ENCODE results near the gene PAPLN. TPM values are rescaled to one million over a fixed set of nuclear protein-coding genes. Genes with fewer than 3 reads are reported as not detected.

Gene PAPLN
- total RNA-seq, 2 donors from 2014 or later: 9.6 to 13.5 TPM

DNA sequence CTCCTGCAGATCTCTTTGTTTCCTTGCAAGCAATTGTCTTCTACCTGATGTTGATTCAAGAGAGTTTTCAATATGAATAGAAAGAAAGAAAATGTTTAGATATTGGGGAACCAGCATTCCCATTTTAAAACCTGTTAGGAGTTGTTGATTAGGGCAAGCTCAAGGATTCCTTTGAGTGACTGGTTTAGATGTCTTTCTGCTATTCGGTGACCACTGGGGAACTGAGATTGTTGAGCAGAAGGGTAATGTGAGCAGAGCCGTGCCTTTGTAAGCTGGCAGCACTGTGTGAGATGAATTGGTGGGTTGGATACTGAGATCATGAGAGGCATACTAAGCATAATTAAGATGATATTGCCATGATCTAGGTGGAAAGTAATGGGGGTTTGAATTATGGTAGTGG is 39.1 kb upstream of the PAPLN start:
- H3K4me3 ChIP-seq: no peak overlapping the region
- no peak for TF ChIP-seq POLR2A (IDR thresholded peaks at IDR 0.05)
- TF ChIP-seq, protein P1, sequence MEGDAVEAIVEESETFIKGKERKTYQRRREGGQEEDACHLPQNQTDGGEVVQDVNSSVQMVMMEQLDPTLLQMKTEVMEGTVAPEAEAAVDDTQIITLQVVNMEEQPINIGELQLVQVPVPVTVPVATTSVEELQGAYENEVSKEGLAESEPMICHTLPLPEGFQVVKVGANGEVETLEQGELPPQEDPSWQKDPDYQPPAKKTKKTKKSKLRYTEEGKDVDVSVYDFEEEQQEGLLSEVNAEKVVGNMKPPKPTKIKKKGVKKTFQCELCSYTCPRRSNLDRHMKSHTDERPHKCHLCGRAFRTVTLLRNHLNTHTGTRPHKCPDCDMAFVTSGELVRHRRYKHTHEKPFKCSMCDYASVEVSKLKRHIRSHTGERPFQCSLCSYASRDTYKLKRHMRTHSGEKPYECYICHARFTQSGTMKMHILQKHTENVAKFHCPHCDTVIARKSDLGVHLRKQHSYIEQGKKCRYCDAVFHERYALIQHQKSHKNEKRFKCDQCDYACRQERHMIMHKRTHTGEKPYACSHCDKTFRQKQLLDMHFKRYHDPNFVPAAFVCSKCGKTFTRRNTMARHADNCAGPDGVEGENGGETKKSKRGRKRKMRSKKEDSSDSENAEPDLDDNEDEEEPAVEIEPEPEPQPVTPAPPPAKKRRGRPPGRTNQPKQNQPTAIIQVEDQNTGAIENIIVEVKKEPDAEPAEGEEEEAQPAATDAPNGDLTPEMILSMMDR (IDR thresholded peaks at IDR 0.05): no peak
- H3K27me3 ChIP-seq: no peaks in the 10 kb centered on the region
- intact Hi-C loops (cut with DNase I): no loop called here
- ATAC-seq: no peak
- 90 to 92% methylated on average over 2 of the region's 2 CpGs for WGBS, 2 donors
- no peaks in the 10 kb centered on the region for H3K9me3 ChIP-seq
- no peak overlapping the region for H3K27ac ChIP-seq
- DNase-seq: no peak
- no peaks in the 10 kb centered on the region for H3K4me1 ChIP-seq
- H3K36me3 ChIP-seq (replicated peaks in 1 of 2; ENCODE audit: insufficient read depth in 1 of 2, low read depth in 2 of 2): peaks cover 0 to 11% of the 10 kb centered on the region in 2 donors

DNA sequence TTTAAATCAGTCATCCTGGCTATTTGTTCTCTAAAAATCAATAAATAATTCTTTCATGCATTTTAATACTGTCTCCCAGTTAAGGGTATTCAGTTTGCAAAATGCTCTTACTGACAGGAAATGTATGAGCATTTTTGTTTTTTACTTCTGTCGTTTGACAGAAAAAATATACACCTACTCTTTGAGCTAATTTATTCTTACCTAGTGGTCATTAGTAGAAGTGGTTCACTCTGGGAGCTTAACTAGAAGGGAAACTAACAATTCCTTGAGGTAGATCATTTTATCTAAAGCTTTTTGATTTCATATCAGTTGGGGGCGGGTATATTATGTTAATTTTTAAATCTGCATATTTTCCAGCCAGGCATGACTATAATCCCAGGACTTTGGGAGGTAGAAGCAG is 33.8 kb upstream of the PAPLN start:
- Histone ChIP-seq H3K4me3 (no peak overlapping the region), H3K4me1 (no peaks in the 10 kb centered on the region), H3K27ac (no peak overlapping the region), H3K36me3 (replicated peaks in 1 of 2; ENCODE audit: insufficient read depth in 1 of 2, low read depth in 2 of 2) (peaks cover 0 to 18% of the 10 kb centered on the region in 2 donors), H3K9me3 (no peaks in the 10 kb centered on the region), H3K27me3 (no peaks in the 10 kb centered on the region)
- 86 to 87% methylated on average over 2 of the region's 2 CpGs for WGBS, 2 donors
- intact Hi-C loops (cut with DNase I): no loop called here
- TF ChIP-seq, protein P1 (IDR thresholded peaks at IDR 0.05): no peak
- TF ChIP-seq POLR2A (IDR thresholded peaks at IDR 0.05): no peak
- DNase-seq: no peak
- ATAC-seq: no peak

DNA sequence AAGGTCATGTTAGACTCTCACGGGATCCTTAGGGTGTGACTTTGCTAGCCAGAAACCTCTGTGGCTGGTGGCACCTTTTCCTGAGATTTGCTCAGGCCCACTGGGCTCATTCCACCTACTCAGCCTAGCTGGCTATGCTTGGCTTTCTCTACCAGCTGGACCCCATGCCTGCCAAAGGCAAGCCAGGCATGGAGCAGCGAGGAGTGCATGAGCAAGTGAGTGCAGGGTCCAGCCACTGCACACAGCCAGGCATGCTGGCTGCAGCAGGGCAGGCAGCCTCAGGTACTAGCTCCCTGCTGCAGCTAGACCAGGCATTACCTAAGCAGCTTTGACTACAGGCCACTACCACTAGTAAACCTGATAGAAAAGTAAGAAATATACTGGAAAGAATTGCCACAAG is 29.7 kb upstream of the PAPLN start:
- ATAC-seq (no peak), DNase-seq (no peak)
- no peak overlapping the region for H3K27ac ChIP-seq
- no peaks in the 10 kb centered on the region for H3K27me3 ChIP-seq
- H3K9me3 ChIP-seq: no peaks in the 10 kb centered on the region
- intact Hi-C loops (cut with DNase I): no loop called here
- H3K36me3 ChIP-seq (replicated peaks in 1 of 2; ENCODE audit: insufficient read depth in 1 of 2, low read depth in 2 of 2): peaks cover 0 to 24% of the 10 kb centered on the region in 2 donors
- no peaks in the 10 kb centered on the region for H3K4me1 ChIP-seq
- H3K4me3 ChIP-seq: no peak overlapping the region
- 90 to 91% methylated on average over 1 to 2 of the region's 2 CpGs for WGBS, 2 donors
- TF ChIP-seq, protein P1 (IDR thresholded peaks at IDR 0.05): no peak
- no peak for TF ChIP-seq POLR2A (IDR thresholded peaks at IDR 0.05)

DNA sequence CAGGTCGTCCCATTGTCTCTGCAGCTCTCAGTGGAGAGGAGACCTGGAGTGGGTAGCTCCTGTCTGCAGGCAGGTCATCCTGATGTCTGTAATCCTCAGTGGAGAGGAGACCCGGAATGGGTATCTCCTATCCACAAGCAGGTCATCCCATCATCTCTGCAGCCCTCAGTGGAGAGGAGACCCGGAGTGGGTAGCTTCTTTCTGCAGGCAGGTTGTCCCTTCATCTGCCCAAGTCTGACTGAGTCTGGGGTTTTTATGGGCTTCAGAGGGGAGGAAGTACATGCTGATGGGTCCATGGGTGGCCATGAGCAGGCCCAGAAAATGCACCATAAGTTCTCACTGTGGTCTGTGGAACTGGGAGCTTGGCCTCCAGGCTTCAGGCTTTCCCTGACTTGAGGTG is 28.9 kb upstream of the PAPLN start:
- Histone ChIP-seq H3K27me3 (no peaks in the 10 kb centered on the region), H3K36me3 (replicated peaks in 1 of 2; ENCODE audit: insufficient read depth in 1 of 2, low read depth in 2 of 2) (peaks cover 0 to 30% of the 10 kb centered on the region in 2 donors)
- TF ChIP-seq, protein P1 (IDR thresholded peaks at IDR 0.05): no peak
- TF ChIP-seq POLR2A (IDR thresholded peaks at IDR 0.05): no peak

DNA sequence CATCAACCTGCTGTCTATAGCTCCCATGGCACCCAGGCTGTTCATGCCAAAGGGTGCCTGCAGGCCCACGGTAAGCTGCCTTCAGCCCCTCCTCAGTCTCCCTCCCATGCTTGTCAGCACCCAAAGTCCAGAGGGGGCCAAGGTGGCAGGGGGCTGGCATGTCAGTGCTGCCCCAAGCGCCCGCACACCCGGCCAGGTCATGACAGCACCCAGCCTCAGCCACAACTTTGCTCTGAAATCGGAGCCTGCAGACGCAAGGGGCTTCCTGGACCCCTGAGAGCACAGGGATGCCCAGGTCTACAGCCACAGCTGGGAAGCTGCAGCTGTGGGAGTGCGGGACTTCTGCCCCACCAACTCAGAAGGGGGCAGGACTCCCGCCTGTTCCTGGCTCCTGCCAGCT is 28.5 kb upstream of the PAPLN start:
- H3K27ac ChIP-seq: no peak overlapping the region
- no peak overlapping the region for H3K4me3 ChIP-seq
- TF ChIP-seq POLR2A (IDR thresholded peaks at IDR 0.05): no peak
- TF ChIP-seq, protein P1 (IDR thresholded peaks at IDR 0.05): no peak
- no peaks in the 10 kb centered on the region for H3K27me3 ChIP-seq
- 95% methylated on average over 6 of the region's 8 CpGs; no CpG with 5 or more reads in 1 of the 2 donors for WGBS, 2 donors
- intact Hi-C loops (cut with DNase I): no loop called here
- ATAC-seq (no peak), DNase-seq (no peak)
- H3K36me3 ChIP-seq (replicated peaks in 1 of 2; ENCODE audit: insufficient read depth in 1 of 2, low read depth in 2 of 2): peaks cover 0 to 33% of the 10 kb centered on the region in 2 donors
- H3K9me3 ChIP-seq: no peaks in the 10 kb centered on the region
- no peaks in the 10 kb centered on the region for H3K4me1 ChIP-seq

More for the DNA sequence above, 28.9 kb upstream of the PAPLN start:
- no peaks in the 10 kb centered on the region for H3K9me3 ChIP-seq
- no peak overlapping the region for H3K4me3 ChIP-seq
- WGBS, 2 donors: 91 to 96% methylated on average over 3 of the region's 3 CpGs
- no peak overlapping the region for H3K27ac ChIP-seq
- ATAC-seq (no peak), DNase-seq (no peak)
- intact Hi-C loops (cut with DNase I): no loop called here
- H3K4me1 ChIP-seq: no peaks in the 10 kb centered on the region
